DMS53 (cell line): ENCODE results near the gene GRAMD2B.

ENCODE experiments used
- DNase-seq: peaks from one replicate; lab custom pipeline; 2025; lab: John Stamatoyannopoulos, UW

Gene GRAMD2B

DNA sequence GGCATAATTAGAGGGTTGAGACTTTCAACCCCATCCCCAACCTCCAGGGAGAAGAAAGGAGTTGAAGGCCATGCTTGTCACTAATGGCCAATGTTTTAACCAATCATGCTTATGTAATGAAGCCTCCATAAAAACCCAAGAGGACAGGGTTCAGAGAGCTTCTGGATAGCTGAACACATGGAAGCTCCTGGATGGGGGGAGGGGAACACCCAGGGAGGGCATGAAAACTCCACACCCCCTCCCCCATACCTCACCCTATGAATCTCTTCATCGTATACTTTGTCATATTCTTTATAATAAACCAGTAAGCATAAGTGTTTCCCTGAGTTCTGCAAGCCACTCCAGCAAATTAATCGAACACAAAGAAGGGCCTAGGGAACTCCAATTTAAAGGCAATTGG is 90.1 kb downstream of the GRAMD2B start:
- DNase-seq = no peak

DNA sequence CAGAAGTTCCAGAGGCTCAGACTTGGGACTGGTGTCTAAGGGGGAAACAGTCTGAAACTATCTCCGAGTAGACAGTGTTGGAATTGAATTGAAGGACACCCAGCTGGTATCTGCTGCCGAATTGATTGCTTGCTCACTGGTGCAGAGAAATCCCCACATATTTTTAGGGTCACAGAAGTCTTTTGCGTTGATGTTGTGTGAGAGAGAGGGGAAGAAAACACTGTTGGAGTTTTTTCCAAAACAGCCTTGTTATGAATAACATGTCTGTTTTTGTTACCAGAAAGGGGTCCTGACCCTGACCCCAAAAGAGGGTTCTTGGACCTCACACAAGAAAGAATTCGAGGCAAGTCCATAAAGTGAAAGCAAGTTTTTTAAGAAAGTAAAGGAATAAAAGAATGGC is 90.5 kb downstream of the GRAMD2B start:
- no peak for DNase-seq

DNA sequence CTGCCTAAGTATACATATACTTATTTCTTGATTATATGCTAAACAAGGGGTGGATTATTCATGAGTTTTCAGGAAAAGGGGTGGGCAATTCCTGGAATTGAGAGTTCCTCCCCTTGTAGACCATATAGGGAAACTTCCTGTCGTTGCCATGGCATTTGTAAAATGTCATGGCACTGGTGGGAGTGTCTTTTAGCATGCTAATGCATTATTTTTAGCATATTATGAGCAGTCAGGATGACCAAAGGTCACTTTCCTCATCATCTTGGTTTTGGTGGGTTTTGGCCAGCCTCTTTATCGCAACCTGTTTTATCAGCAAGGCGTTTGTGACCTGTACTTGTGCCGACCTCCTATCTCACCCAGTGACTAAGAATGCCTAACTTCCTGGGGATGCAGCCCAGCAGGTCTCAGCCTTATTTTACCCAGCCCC is 90.9 kb downstream of the GRAMD2B start:
- no peak for DNase-seq

DNA sequence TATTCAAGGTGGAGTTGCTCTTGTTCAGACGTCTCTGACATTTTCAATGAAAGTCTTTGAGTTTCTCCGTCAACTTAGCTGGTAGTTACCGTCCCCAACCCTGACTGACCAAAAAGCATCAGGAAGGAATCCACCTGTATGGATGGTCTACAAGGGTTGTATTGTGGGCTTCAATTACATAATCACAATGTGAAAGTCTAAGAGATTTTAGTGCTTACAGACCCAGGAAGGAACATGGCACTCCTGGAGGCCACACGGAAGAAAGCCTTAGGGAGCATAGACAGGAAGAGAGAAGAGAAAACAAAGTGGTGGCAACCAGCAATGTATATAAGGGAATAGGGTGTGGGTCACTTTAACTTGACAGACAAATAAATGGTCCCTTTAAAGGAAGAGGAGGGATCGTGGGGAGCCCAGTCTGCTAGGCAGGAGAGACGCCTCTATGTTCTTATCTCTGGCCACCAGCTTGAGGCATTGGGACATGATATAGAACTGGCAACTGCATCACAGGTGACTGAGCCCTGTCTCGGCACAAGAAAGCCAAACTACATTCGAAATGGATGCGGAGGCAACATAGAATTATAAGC is 91.4 kb downstream of the GRAMD2B start:
- no peak for DNase-seq

DNA sequence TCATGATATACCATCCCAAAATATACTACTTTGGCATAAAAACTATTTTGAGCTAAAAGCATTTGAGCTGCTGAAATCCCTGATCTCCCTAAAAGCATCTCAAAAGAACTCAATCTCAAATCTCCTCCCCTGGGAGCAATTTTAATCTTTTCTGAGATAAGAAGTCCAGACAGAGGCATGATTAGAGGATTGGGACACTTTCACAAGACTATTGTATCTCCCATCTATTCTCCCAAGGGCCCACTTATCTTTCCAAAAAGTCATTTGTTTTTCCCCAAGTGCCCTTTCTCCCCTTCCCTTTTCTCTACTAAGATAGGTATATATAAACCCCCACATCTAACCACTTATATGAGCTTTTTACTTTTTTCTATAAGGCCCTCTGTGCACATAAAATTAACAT is 92.1 kb downstream of the GRAMD2B start:
- DNase-seq = no peak

DNA sequence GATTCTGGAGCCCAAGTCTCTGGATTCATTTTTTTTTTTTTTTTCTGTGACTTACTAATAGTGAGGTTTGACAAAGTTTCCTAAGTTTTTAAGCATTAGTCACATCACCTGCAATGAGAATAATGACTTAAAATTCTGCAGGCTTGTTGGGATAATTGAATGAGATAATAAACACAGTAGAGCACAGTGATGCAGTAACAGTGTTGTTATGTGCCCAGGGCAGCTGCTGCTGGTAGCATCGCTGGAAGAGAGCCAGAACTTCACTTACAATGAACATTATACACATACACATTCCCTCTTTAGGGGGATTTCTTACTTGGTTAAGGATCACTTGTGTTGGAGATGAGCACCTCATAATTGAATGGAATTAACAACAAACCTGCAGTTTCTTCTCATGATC is 92.9 kb downstream of the GRAMD2B start:
- peak; percentile 65 for DNase-seq

DNA sequence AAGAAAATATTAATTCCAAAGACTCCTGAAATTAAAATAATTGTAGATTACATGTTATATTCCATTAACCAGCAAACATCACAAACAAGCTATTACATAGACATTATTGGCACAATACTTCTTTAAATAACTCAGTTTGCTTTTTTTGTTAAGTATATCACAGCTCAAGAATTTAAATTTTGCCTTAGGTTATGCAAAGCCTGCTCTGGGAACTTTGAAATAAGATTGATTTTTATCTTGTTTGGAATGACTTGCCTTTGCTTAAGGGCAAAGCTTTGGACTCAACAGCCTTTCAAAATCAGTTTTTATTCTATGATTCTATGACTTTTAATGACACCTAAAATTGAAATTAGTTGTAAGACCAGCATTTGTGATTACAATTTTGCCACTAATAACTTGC is 93.6 kb downstream of the GRAMD2B start:
- no peak for DNase-seq

DNA sequence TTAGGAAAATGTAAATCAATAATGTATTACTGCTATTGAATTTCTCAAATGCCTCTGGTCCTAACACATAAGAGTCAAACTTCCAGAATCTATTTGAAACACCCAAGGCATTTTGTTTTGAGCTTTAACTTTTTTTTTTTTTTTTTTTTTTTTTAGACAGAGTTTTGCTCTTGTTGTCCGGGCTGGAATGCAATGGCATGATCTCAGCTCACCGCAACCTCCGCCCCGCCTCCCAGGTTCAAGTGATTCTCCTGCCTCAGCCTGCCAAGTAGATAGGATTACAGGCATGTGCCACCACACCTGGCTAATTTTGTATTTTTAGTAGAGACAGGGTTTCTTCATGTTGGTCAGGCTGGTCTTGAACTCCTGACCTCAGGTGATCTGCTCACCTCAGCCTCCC is 96.0 kb downstream of the GRAMD2B start:
- DNase-seq = peak; percentile 10

DNA sequence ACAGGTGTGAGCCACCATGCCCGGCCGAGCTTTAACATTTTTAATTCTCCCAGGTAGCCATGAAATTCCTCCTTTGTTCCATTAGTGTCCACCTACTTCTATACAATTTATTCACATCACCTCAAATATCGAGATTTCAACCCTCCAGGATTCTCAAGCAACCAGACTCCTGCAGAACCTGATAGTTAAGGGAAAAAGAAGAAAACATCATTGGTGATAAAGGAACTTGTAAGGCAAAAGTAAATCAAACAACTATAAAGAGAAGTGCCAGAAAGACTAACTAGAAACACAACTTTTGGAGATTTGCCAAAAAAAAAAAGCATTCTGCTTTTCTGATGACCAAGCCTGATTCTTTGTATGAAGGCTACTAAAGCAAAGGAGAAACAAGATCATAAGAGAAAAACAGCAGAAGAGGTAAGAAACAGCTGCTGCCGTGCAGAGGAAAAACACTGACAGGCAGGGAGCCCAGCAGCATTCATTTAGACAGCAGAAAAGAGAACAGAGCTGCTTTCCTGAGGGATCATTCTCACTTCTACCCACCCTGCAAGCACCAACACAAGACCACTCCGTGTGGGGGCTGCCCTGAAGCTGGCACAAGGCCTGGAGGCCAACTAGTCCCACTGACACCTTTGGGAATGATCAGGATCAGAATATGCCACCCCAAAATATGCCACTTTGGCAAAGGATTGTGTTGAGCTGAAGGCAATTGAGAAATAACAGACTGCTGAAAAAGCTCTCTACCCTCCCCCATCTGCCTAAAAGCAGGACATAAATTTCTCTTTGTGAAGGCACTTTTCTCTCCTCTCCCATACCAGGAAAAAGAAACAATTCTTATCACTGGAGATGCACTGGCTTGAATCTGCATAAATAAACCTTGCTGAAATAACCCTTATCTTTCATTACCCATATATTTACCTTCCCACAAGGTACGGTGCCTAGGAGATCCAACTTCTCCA is 96.7 kb downstream of the GRAMD2B start:
- peak; percentile 9 for DNase-seq

DNA sequence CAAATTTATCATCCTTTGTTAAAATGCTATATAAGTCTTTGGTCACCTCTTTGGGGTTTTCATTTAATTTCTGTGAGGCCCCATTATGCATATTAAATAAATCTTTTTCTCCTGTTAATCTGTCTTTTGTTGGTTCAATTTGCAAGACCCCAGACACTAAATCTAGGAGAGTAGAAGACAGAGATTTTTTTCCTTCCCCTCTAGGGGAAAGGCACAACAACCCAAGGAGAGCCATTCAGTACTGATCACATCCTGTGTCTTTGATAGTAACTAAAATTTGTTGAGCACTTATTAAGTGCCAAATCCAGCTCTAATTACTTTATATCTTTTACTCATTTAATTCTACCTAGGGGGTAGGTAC is 97.4 kb downstream of the GRAMD2B start:
- DNase-seq = no peak

DNA sequence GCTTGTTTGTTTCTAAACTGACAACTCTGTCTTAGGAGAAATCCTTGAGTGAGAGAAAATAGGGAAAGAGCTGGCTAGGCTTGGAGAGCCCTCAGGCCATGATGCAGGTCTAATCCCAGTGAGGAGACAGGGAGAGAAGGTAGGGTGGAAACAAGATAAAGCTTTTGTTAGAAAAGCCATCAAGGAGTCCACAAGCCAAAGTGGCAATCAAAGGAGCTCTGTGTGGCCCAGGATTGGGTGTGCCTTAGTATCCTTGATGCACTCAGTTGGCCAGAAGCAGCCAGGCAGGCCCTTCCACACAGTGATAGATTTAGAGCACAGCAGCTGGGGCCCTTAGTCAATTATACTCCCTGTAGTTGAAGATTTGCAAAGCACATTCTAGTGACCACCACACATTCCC is 97.9 kb downstream of the GRAMD2B start:
- DNase-seq = no peak

DNA sequence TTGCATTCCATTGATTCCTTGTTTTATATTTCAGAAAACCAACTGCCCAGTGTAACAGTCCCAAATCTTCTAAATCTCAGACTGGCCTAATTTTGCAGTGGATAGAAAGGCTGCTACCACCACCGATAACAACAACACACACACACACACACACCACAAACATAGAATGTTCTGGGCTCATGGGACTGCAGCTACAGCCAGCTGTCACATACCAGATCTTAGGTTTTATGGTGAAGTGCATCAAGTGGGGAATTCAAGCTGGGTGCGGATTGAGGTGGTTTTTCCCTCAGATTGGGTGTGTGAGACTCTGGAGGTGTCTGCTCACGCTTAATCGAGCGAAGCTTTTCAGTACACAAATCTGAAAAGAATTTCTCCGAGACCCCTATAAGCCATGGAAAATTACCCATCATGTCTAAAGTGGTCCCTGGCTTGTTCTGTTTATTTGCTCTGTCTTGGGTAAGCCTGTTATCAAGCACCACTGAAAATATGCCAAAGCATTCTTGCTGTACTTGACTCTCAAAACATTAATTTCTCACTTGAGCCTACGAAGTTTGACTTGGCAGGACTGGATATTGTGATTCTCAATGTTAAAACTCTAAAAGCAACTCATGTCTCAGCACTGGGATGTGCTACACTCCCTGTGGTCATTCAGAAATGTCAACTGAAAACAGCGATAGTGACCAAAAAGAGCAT is 100.8 kb downstream of the GRAMD2B start:
- DNase-seq = no peak

DNA sequence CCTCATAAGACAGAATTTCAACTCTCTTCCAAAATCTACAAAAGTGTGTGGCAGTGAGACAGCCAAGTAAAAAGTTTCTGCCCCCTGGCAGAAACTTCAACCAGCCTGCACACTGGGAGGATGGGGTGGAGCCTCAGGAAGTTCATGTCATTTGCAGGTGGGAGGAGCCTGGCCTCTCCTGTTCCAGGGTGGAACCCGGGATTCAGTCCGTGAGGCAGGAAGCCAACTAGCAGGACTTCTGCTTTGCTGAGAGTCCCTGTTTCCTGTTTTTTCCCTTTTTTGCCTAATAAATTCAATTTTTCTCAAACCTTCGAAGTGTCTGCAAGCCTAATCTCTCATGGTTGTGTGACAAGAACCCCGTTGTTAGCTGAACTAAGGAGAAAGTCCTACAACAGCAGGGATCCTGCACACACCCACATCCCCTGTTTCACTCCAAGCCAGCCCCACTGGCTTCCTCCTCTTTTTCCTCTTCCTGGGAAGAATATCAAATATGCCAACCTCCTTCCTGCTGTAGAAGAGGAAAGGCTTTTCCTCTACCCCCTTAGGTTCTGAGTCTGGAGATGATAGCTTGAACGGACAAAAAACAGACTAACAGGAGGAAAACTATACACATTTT is 102.5 kb downstream of the GRAMD2B start:
- peak; percentile 46 for DNase-seq

DNA sequence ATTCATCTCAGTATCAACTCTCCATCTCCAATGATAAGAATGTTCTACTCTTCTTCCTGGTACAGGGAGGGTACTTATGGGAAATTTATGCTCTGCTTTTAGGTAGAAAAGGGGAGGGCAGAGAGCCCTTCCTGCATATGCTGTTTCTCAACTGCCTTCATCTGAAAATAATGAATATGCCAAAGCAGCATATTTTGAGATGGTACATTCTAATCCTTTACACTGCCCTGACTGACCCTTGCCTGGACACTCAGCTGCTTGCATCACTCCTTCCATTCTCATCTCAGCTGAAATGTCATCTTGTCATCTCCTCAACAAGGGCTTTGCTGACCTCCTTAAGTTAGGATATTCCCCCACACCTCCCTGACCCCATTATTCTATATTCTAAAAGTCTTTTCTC is 103.3 kb downstream of the GRAMD2B start:
- DNase-seq = no peak

DNA sequence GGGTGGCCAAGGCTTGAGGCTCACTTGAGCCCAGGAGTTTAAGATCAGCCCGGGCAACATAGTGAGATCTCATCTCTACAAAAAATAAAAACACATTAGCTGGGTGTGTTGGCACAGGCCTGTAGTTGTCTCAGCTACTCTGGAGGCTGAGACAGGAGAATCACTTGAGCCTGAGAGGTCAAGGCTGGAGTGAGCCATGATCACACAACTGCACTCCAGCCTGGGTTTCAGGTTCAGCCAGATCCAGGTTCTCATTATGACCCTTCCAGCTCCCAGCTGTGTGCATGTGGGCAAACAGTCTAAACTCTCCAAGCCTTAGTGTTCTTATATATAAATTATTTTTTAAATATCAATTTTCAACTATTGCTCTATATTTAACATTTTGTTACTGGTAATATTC is 103.9 kb downstream of the GRAMD2B start:
- DNase-seq = no peak

DNA sequence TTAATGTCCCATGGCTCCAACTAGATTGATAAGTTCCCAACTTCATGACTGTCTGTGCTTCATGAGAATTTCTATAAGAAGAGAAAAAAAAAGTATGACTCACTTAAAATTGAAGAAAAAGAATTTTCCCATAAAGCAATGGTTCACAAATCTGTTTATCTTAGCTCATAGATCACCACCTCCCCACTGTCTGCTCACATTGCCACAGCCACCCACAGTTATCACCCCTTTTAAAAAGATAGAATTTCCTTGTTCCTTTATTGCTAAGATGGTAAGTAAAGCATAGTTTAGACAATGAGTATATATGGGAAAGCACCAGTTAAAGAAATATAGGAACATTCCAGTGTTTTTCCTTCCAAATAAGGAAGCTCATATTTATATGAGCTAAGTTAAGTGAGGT is 104.7 kb downstream of the GRAMD2B start:
- DNase-seq = no peak

DNA sequence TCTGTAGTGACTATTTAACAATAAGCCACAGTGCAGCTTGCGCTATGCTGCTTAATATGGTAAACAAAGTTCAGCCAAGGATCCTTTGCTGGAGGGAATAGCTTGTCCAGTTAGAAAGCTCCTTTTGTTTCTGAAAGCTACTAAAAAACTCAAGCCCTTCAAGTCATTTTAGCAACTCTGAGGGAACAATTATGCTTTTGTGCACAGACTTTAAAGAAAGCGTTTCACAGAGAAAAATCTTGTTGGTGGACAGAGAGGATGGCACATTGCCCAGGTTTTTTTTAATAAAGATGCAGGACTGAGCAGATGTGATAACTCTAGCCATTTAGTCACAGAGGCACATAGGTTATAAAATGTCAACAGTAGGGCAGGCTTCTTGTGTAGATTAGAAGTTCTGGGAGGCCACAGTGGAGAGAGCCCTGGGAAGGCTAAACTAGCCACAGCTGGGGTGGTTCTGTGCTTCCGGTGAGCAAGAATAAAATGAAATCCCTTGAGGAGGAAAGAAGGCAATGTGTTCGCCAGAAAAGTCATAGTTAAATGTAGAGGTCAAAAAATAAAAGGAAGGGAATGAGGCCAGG is 108.4 kb downstream of the GRAMD2B start:
- DNase-seq = no peak

DNA sequence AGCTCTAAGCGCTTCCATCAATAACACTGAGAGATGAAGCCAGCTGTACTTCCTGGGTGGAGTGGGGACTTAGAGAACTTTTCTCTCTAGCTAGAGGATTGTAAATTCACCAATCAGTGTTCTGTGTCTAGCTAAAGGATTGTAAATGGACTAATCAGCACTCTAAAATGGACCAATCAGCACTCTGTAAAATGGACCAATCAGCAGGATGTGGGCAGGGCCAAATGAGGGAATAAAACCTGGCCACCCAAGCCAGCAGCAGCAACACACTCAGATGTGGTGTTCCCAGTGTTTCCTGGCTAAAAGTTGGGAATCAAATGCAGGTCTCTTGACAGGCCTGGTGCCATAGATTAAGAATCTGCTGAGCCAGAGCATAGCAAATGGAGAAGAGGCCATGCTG is 111.3 kb downstream of the GRAMD2B start:
- no peak for DNase-seq

DNA sequence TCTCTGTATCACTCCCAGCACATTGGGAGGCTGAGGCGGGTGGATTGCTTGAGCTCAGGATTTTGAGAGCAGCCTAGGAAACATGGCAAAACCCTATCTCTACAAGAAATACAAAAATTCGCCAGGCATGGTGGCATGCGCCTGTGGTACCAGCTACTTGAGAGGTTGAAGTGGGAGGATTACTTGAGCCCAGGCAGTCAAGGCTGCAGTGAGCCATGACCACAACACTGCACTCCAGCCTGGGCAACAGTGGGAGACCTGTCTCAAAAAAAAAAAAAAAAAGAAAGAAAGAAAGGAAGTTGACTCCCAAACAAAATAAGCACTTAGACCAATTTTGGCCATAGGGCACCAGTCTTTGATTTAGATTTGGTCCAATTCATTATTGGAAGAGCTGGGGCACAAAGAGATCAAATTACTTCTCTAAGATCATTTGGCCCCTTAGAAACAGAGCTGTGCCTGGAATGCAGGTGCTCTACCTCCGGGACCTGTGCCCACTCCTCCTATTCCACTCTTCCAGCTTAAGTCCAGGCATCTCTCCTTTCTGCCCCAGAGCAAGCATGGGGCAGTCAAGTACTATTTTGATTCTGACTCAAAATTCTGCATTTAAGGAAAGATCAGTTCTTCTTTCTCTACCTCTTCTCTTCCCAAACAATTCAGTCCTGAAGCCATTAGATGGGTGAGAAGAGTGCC is 112.8 kb downstream of the GRAMD2B start:
- DNase-seq = peak; percentile 47

DNA sequence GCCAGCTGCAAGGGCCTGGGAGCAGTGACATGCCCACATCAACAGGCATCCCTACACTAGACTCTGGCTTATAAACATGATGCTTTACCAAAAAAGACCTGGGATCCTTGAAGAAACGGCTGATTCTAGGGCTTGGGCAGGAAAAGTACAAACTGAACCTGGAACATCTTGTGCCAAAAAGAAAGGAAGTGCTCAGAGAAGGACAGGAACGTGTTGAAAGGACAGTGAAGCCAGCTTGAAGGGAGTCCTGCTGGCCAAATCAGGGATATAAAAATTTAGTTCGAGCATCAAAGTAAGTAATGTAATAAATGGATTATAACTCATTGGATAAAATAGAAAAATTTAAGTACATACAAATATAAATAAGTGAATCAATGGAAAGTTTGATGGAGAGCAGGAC is 113.7 kb downstream of the GRAMD2B start:
- DNase-seq = no peak

DNA sequence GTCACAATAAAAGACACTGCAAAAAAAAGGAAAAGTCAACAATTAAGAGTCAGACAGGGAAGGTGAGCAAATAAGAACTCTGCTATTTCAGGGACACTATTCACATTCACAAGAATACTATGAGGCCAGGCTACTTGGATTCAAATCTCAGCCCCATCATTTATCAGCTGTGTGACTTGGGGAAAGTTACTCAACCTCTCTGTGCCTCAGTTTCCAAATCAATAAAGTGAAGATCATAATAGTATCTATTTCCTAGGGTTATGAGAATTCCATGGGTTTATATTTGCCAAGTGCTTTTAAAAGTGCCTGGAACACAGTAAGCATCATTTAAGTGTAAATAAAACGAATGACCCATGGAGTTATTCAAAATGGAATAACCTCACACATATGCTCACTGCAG is 115.4 kb downstream of the GRAMD2B start:
- peak; percentile 32 for DNase-seq

DNA sequence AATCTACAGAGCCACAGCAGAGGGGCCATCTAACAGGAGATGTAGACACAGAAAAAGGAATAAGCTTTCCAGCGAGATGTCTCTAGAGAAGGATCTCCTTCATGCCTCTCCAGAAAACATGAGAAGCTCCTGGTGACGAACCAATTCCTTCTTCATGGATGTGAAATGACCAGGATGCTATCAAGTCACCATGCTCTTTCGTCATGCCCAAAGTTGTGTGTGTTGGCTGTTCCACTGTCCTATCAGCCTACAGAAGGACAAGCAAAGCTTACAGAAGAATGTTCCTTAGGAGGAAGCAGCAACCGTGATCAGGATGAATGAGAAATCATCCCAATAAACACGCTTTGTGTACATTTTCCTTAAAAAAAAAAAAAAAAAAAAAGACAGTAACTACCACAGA is 117.4 kb downstream of the GRAMD2B start:
- no peak for DNase-seq
